GM18505 (cell line): Measurements from ENCODE around the gene C19orf38.

Source experiments
- ATAC-seq: cut with Tn5 transposase; IDR thresholded peaks from one replicate; pipeline ENCODE4 v1.9.1; 2021; ENCODE audit not compliant: unreplicated experiment
- POLR2A ChIP-seq: IDR thresholded peaks from 4 replicates; pipeline ENCODE4 v1.6.1; 2011; ENCODE audit warnings: borderline replicate concordance; ENCODE audit not compliant: insufficient read depth, insufficient read length; ENCODE audit errors: extremely low read depth

Gene C19orf38

GRCh38 chr19:10848230-10848856, at the start of gene C19orf38:
TSS of gene C19orf38 (plus strand) at chr19:10848415. CDS start at chr19:10848509, 94 bp downstream.
- TF ChIP-seq POLR2A, result no peak
- no peak for ATAC-seq

- no peak for TF ChIP-seq POLR2A
- no peak for ATAC-seq
Measured at GRCh38 chr19:10800488-10800887, 47.7 kb upstream of the C19orf38 start.

- TF ChIP-seq POLR2A, result no peak
- no peak for ATAC-seq
Measured at GRCh38 chr19:10802479-10802878, 45.7 kb upstream of the C19orf38 start.

- no peak for TF ChIP-seq POLR2A
- ATAC-seq, result no peak
Measured at GRCh38 chr19:10803252-10803651, 45.0 kb upstream of the C19orf38 start.

GRCh38 chr19:10805065-10805757, 43.0 kb upstream of the C19orf38 start:
- TF ChIP-seq POLR2A, result no peak
- ATAC-seq, result no peak

GRCh38 chr19:10805758-10806247, 42.4 kb upstream of the C19orf38 start:
- no peak for TF ChIP-seq POLR2A
- no peak for ATAC-seq

- ATAC-seq, result no peak
- no peak for TF ChIP-seq POLR2A
Measured at GRCh38 chr19:10808937-10809649, 39.1 kb upstream of the C19orf38 start.

GRCh38 chr19:10809651-10810285, 38.4 kb upstream of the C19orf38 start:
- TF ChIP-seq POLR2A, result no peak
- no peak for ATAC-seq

GRCh38 chr19:10811391-10812111, 36.7 kb upstream of the C19orf38 start:
- no peak for ATAC-seq
- no peak for TF ChIP-seq POLR2A

- ATAC-seq, result no peak
- no peak for TF ChIP-seq POLR2A
Measured at GRCh38 chr19:10812196-10812595, 36.0 kb upstream of the C19orf38 start.

GRCh38 chr19:10812902-10813404, 35.3 kb upstream of the C19orf38 start:
- ATAC-seq, result no peak
- TF ChIP-seq POLR2A, result no peak

- ATAC-seq, result no peak
- TF ChIP-seq POLR2A, result no peak
Measured at GRCh38 chr19:10815007-10815536, 33.1 kb upstream of the C19orf38 start.
